B cell (primary cell): ENCODE measurements around the gene UNC5B. TPM values are rescaled to one million over a fixed set of nuclear protein-coding genes. Genes with fewer than 3 reads are reported as not detected.

ENCODE experiments used
- ATAC-seq: fragments of 200-7000 bp; cut with Tn5 transposase; one replicate; pipeline ENCODE4 v1.10.0; 2021; ENCODE audit warnings: low read depth, mild to moderate bottlenecking, moderate number of reproducible peaks, moderate library complexity
- CTCF ChIA-PET: fragments of 350-600 bp; sonication (Branson Sonifier 250); formaldehyde crosslinking; loops from one replicate; lab custom pipeline; 2021; ENCODE audit warnings: antibody characterized with exemption, inconsistent platforms; lab: Charles Lee
- POLR2A ChIA-PET: fragments of 350-600 bp; sonication (Branson Sonifier 250); formaldehyde crosslinking; loops from one replicate; lab custom pipeline; 2021; ENCODE audit warnings: antibody characterized with exemption; lab: Charles Lee
- DNase-seq: peaks from one replicate; pipeline ENCODE4 v3.0.0; 2013
- H2AFZ ChIP-seq: 2 replicates; pipeline ENCODE4 v1.6.1; 2012; ENCODE audit warnings: mild to moderate bottlenecking, low read depth, low read length; ENCODE audit not compliant: insufficient read depth, poor library complexity, severe bottlenecking
- H3K27ac ChIP-seq, 2 donors: 1 replicate in 1 of 2; 2 replicates in 1 of 2; pipeline ENCODE4 v1.5.1; 2012 to 2013; ENCODE audit warnings: low read length in 2 of 2, mild to moderate bottlenecking in 2 of 2, moderate library complexity in 1 of 2
- H3K27me3 ChIP-seq, 4 experiments: fragments of 200-600 bp in 1 of 4; sonication (generic) in 1 of 4; replicated peaks in 1 of 4; 1 replicate in 2 of 4; 2 replicates in 2 of 4; pipeline versions ENCODE4 v1.6.1 to v1.7.0; 2013 to 2016; ENCODE audit warnings: low read length in 3 of 4, mild to moderate bottlenecking in 2 of 4, mixed read lengths in 1 of 4, moderate library complexity in 1 of 4; ENCODE audit not compliant: insufficient read depth in 4 of 4, control insufficient read depth in 3 of 4; ENCODE audit errors: control extremely low read depth in 1 of 4
- H3K36me3 ChIP-seq, 2 experiments: replicated peaks in 1 of 2; 1 replicate in 1 of 2; 2 replicates in 1 of 2; pipeline versions ENCODE4 v1.6.1 to v1.7.1; 2013; ENCODE audit warnings: low read length in 1 of 2; ENCODE audit not compliant: insufficient read depth in 2 of 2, control insufficient read depth in 1 of 2; ENCODE audit errors: control extremely low read depth in 1 of 2, extremely low read depth in 1 of 2
- H3K4me1 ChIP-seq, 2 donors: fragments of 200-600 bp in 1 of 2; sonication (generic) in 1 of 2; 1 replicate in 1 of 2; 2 replicates in 1 of 2; pipeline versions ENCODE4 v1.5.1 to v1.6.1; 2013 to 2017; ENCODE audit warnings: low read length in 2 of 2; ENCODE audit not compliant: control insufficient read depth in 2 of 2, insufficient read depth in 2 of 2
- H3K4me2 ChIP-seq: replicated peaks from 2 replicates; pipeline ENCODE3; 2012; ENCODE audit warnings: mild to moderate bottlenecking, low read depth, low read length; ENCODE audit not compliant: poor library complexity, severe bottlenecking
- H3K4me3 ChIP-seq, 5 experiments: fragments of 200-600 bp in 1 of 5; sonication (generic) in 1 of 5; 1 replicate in 3 of 5; 2 replicates in 2 of 5; pipeline versions ENCODE4 v1.5.1 to v1.7.0; 2011 to 2016; ENCODE audit warnings: low read length in 4 of 5, mild to moderate bottlenecking in 4 of 5, low read depth in 2 of 5, control low read depth in 1 of 5, moderate library complexity in 1 of 5; ENCODE audit not compliant: insufficient read depth in 1 of 5; ENCODE audit errors: control extremely low read depth in 1 of 5, extremely low read depth in 1 of 5
- H3K79me2 ChIP-seq: fragments of 200-600 bp; sonication (generic); one replicate; pipeline ENCODE4 v1.6.0; 2016; ENCODE audit warnings: low read length; ENCODE audit not compliant: control insufficient read depth, insufficient read depth
- H3K9ac ChIP-seq: fragments of 200-600 bp; sonication (generic); 2 replicates; pipeline ENCODE4 v1.6.1; 2017; ENCODE audit warnings: mild to moderate bottlenecking, low read length, moderate library complexity
- H3K9me3 ChIP-seq, 3 donors: one replicate each; pipeline versions ENCODE4 v1.6.1 to v1.7.1; 2013; ENCODE audit warnings: low read length in 2 of 3; ENCODE audit not compliant: control insufficient read depth in 2 of 3, insufficient read depth in 1 of 3; ENCODE audit errors: control extremely low read depth in 1 of 3
- H4K20me1 ChIP-seq: 2 replicates; pipeline ENCODE4 v1.6.0; 2012; ENCODE audit warnings: mild to moderate bottlenecking, low read length; ENCODE audit not compliant: insufficient read depth, control insufficient read depth, poor library complexity, severe bottlenecking
- H3K27ac Mint-ChIP-seq: one replicate; pipeline ENCODE4 v1.8.0; 2021; ENCODE audit warnings: mixed read lengths
- H3K27me3 Mint-ChIP-seq: one replicate; pipeline ENCODE4 v1.8.0; 2021; ENCODE audit warnings: mixed read lengths
- H3K4me1 Mint-ChIP-seq: one replicate; pipeline ENCODE4 v1.8.0; 2021; ENCODE audit warnings: mixed read lengths
- H3K4me3 Mint-ChIP-seq: one replicate; pipeline ENCODE4 v1.8.0; 2021; ENCODE audit warnings: mixed read lengths
- H3K9me3 Mint-ChIP-seq: one replicate; pipeline ENCODE4 v1.8.0; 2022; ENCODE audit warnings: mixed read lengths; ENCODE audit not compliant: insufficient read depth
- EZH2 ChIP-seq: IDR thresholded peaks from 2 replicates; pipeline ENCODE4 v1.6.1; 2012; ENCODE audit warnings: borderline replicate concordance, low read depth, mild to moderate bottlenecking, moderate library complexity, low read length; ENCODE audit not compliant: insufficient read depth, poor library complexity, severe bottlenecking
- WGBS: methylation state at CpG from one replicate; pipeline ENCODE4 v1.1.5; 2013; ENCODE audit warnings: missing lambda C conversion rate; ENCODE audit not compliant: insufficient coverage; 5-methylcytosine and 5-hydroxymethylcytosine counted together
- intact Hi-C: fragments of 100-400 bp; cut with micrococcal nuclease; formaldehyde crosslinking; loops from one replicate; pipeline ENCODE4 v1.10.0; 2022
- polyA plus RNA-seq: library from polyadenylated mRNA; depleted of rRNA; stranded (reverse); fragments of >200 nt; gene quantifications from 2 replicates; pipeline ENCODE4 v1.2.3, GENCODE V29; 2012
- total RNA-seq, 2 donors: library from RNA; stranded (reverse); fragments of 120-200 nt in 1 of 2; gene quantifications; 1 replicate in 1 of 2; 2 replicates in 1 of 2; pipeline versions ENCODE4 v1.2.3 to v1.2.4, GENCODE V29; 2013 to 2022
- TF ChIP-seq, protein P1 (sequence below): fragments of 200-600 bp; IDR thresholded peaks from one replicate; pipeline ENCODE4 v1.8.0; 2022; ENCODE audit warnings: antibody characterized with exemption, mild to moderate bottlenecking

Gene UNC5B
- total and polyA plus RNA-seq, 2 donors (not counting 1 experiment from before 2014, with no cell fraction given), result not detected

DNA sequence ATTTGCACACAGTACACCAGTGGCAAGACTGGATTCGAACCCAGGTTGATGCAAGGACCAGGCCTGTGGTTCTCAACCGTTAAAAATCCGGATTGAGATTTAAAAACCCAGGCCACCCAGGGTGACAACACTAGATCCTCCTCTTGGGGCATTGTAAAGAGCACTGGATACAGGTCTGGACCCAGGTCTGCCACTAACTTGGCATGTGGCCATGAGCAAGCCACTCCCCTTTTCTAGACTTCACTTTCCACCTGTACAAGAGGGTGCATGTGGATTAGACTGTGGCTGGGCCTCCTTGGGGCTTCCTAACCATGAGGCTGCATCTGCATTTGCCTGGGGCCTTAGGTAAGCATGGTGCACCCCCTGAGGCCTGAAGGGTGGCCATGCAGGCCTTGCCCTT lies 85.0 kb downstream of the UNC5B start:
- 95% methylated on average over 3 of the region's 3 CpGs for WGBS
- H3K27ac ChIP-seq, result no peak overlapping the region
- H3K79me2 ChIP-seq, result no peaks in the 10 kb centered on the region
- H3K27me3 Mint-ChIP-seq, result peaks cover 34% of the 10 kb centered on the region
- intact Hi-C loops, result no loop called here
- H3K9me3 ChIP-seq, result no peaks in the 10 kb centered on the region
- no peak overlapping the region for H3K4me3 ChIP-seq
- H2AFZ ChIP-seq, result no peak overlapping the region
- DNase-seq, result no peak
- ChIA-PET POLR2A (no interaction called here), CTCF (no interaction called here)
- H3K4me2 ChIP-seq, result no peak overlapping the region
- H3K27ac Mint-ChIP-seq, result no peak overlapping the region
- H4K20me1 ChIP-seq, result no peaks in the 10 kb centered on the region
- no peaks in the 10 kb centered on the region for H3K36me3 ChIP-seq
- H3K27me3 ChIP-seq, result peaks cover 0 to 11% (median 0%) of the 10 kb centered on the region in 4 experiments
- no peaks in the 10 kb centered on the region for H3K9me3 Mint-ChIP-seq
- H3K9ac ChIP-seq, result no peak overlapping the region
- no peak for ATAC-seq
- peaks cover 0 to 5% of the 10 kb centered on the region in 2 donors for H3K4me1 ChIP-seq
- TF ChIP-seq EZH2, result no peak
- TF ChIP-seq, protein P1, sequence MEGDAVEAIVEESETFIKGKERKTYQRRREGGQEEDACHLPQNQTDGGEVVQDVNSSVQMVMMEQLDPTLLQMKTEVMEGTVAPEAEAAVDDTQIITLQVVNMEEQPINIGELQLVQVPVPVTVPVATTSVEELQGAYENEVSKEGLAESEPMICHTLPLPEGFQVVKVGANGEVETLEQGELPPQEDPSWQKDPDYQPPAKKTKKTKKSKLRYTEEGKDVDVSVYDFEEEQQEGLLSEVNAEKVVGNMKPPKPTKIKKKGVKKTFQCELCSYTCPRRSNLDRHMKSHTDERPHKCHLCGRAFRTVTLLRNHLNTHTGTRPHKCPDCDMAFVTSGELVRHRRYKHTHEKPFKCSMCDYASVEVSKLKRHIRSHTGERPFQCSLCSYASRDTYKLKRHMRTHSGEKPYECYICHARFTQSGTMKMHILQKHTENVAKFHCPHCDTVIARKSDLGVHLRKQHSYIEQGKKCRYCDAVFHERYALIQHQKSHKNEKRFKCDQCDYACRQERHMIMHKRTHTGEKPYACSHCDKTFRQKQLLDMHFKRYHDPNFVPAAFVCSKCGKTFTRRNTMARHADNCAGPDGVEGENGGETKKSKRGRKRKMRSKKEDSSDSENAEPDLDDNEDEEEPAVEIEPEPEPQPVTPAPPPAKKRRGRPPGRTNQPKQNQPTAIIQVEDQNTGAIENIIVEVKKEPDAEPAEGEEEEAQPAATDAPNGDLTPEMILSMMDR, result no peak
- peaks cover 6% of the 10 kb centered on the region for H3K4me1 Mint-ChIP-seq
- H3K4me3 Mint-ChIP-seq, result no peak overlapping the region

DNA sequence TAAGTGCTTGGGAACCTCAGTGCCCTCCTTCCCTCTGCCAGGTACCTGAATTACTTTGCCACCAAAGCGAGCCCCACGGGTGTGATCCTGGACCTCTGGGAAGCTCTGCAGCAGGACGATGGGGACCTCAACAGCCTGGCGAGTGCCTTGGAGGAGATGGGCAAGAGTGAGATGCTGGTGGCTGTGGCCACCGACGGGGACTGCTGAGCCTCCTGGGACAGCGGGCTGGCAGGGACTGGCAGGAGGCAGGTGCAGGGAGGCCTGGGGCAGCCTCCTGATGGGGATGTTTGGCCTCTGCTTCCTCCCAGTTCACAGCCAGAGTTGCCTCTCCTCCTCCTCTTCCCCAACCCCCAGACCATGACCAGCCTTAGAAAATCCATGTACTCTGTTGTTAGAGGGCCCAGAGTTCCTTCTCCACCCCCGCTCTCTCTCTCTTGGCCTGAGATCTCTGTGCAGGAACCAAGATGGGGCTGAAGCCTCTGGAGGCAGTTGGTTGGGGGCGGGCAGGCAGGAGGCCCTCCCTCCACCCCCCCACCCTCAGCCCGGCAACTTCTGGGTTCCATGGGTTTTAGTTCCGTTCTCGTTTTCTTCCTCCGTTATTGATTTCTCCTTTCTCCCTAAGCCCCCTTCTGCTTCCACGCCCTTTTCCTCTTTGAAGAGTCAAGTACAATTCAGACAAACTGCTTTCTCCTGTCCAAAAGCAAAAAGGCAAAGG lies 86.9 kb downstream of the UNC5B start:
- Histone ChIP-seq H3K4me2 (peak overlapping the region; percentile 35), H4K20me1 (no peaks in the 10 kb centered on the region), H2AFZ (no peak overlapping the region), H3K36me3 (no peaks in the 10 kb centered on the region), H3K27me3 (peaks cover 0 to 11% (median 0%) of the 10 kb centered on the region in 4 experiments), H3K9me3 (no peaks in the 10 kb centered on the region), H3K4me3 (no peak overlapping the region), H3K4me1 (peaks cover 0 to 5% of the 10 kb centered on the region in 2 donors), H3K27ac (no peak overlapping the region), H3K79me2 (no peaks in the 10 kb centered on the region), H3K9ac (no peak overlapping the region)
- intact Hi-C loops, result no loop called here
- TF ChIP-seq, protein P1, result no peak
- no peak for TF ChIP-seq EZH2
- Mint-ChIP-seq H3K4me1 (peaks cover 6% of the 10 kb centered on the region), H3K9me3 (no peaks in the 10 kb centered on the region), H3K27me3 (peaks cover 34% of the 10 kb centered on the region), H3K27ac (no peak overlapping the region), H3K4me3 (no peak overlapping the region)
- ATAC-seq (no peak), DNase-seq (peak; percentile 32)
- ChIA-PET POLR2A (interaction anchor here (0.6 to 0.7 kb wide), 2 partner anchors 82 to 390 kb away, joined by 3 to 8 read pairs; no protein-coding TSS in a partner anchor), CTCF (interaction anchor here (0.6 to 1.4 kb wide), 3 partner anchors 17 to 399 kb away, joined by 3 read pairs; no protein-coding TSS in a partner anchor)
- WGBS, result 57% methylated on average over 6 of the region's 14 CpGs
